HL-60 (cell line): ENCODE results near the gene GRK5.

Experiments used
- CTCF ChIP-seq: IDR thresholded peaks from one replicate; pipeline ENCODE4 v1.5.1; 2011; ENCODE audit warnings: low read length, control low read depth, inconsistent platforms; ENCODE audit not compliant: insufficient read depth
- POLR2AphosphoS5 ChIP-seq: IDR thresholded peaks from 2 replicates; pipeline ENCODE4 v1.6.1; 2012; ENCODE audit warnings: low read depth
- TF ChIP-seq, protein P1 (sequence below): IDR thresholded peaks from 2 replicates; pipeline ENCODE4 v1.6.1; 2012; ENCODE audit warnings: low read depth; ENCODE audit not compliant: insufficient replicate concordance

- TF ChIP-seq CTCF = no peak
- no peak for TF ChIP-seq POLR2AphosphoS5
- TF ChIP-seq, protein P1, sequence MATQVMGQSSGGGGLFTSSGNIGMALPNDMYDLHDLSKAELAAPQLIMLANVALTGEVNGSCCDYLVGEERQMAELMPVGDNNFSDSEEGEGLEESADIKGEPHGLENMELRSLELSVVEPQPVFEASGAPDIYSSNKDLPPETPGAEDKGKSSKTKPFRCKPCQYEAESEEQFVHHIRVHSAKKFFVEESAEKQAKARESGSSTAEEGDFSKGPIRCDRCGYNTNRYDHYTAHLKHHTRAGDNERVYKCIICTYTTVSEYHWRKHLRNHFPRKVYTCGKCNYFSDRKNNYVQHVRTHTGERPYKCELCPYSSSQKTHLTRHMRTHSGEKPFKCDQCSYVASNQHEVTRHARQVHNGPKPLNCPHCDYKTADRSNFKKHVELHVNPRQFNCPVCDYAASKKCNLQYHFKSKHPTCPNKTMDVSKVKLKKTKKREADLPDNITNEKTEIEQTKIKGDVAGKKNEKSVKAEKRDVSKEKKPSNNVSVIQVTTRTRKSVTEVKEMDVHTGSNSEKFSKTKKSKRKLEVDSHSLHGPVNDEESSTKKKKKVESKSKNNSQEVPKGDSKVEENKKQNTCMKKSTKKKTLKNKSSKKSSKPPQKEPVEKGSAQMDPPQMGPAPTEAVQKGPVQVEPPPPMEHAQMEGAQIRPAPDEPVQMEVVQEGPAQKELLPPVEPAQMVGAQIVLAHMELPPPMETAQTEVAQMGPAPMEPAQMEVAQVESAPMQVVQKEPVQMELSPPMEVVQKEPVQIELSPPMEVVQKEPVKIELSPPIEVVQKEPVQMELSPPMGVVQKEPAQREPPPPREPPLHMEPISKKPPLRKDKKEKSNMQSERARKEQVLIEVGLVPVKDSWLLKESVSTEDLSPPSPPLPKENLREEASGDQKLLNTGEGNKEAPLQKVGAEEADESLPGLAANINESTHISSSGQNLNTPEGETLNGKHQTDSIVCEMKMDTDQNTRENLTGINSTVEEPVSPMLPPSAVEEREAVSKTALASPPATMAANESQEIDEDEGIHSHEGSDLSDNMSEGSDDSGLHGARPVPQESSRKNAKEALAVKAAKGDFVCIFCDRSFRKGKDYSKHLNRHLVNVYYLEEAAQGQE = no peak
Measured at GRCh38 chr10:119301397-119301796, 94.0 kb downstream of the GRK5 start.
